Fibroblast of mammary gland (primary cell): Measurements from ENCODE around the gene PAPPA2.

ENCODE experiments used
- DNase-seq: peaks from one replicate; pipeline ENCODE4 v3.0.0-alpha.2; 2010; ENCODE audit warnings: low read depth
- H3K4me3 ChIP-seq: 2 replicates; pipeline ENCODE4 v1.5.1; 2011; ENCODE audit warnings: low read depth, mild to moderate bottlenecking, low read length, moderate library complexity; ENCODE audit not compliant: control insufficient read depth
- TF ChIP-seq, protein P1 (sequence below): conservative IDR thresholded peaks from 2 replicates; pipeline ENCODE4 v1.5.1; 2011; ENCODE audit warnings: low read depth, low read length, inconsistent platforms; ENCODE audit not compliant: control insufficient read depth, insufficient read depth

Gene PAPPA2

DNA sequence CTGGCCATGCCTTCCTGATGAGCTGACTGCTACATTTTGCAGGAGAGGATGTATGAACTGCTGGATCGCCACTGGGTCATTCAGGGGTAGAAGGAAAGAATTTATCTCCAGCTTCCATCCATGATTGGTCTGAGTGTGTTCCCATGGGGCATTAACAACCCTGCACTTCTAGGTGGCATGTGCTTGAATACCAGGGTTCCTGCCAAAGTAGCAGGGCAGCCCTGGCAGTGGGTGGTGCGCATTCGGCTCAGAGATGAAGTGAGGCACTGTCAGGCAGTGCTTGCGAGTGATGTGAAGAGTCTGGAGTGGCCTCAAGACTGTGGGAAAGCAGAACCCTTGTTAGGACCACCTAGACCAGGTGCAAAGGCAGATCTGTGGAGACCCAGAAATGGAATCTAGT, 406.6 kb downstream of the PAPPA2 start:
- TF ChIP-seq, protein P1, sequence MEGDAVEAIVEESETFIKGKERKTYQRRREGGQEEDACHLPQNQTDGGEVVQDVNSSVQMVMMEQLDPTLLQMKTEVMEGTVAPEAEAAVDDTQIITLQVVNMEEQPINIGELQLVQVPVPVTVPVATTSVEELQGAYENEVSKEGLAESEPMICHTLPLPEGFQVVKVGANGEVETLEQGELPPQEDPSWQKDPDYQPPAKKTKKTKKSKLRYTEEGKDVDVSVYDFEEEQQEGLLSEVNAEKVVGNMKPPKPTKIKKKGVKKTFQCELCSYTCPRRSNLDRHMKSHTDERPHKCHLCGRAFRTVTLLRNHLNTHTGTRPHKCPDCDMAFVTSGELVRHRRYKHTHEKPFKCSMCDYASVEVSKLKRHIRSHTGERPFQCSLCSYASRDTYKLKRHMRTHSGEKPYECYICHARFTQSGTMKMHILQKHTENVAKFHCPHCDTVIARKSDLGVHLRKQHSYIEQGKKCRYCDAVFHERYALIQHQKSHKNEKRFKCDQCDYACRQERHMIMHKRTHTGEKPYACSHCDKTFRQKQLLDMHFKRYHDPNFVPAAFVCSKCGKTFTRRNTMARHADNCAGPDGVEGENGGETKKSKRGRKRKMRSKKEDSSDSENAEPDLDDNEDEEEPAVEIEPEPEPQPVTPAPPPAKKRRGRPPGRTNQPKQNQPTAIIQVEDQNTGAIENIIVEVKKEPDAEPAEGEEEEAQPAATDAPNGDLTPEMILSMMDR = no peak
- no peak overlapping the region for H3K4me3 ChIP-seq
- DNase-seq = no peak

DNA sequence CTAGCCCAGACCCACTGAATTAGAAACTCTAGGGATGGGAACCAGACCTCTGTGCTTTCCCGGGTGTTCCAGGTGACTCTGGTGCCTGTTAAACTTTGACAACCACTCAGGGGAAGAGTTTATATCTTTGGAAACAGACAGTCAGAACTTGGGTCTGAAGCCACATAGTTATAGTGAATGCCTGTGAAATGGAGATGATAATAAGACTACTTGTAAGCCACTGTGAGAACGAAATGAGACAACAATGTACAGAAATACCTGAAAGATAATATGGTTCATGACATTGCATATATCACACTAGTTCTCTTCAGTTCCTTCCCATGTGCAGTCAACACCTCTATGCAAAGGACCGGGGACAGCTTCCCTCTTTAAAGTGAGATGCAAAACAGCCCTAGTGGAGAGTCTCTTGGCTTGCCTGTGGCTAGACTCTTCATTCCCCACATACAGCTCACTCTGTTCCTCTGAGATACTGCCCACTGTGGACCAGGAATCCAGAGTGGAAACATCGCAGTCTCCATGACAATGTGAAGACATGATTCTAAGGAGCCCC, 414.1 kb downstream of the PAPPA2 start:
- TF ChIP-seq, protein P1 = no peak
- no peak for DNase-seq
- no peak overlapping the region for H3K4me3 ChIP-seq

- H3K4me3 ChIP-seq = no peak overlapping the region
- TF ChIP-seq, protein P1 = no peak
Observed at GRCh38 chr1:176877557-176877956, 414.6 kb downstream of the PAPPA2 start.

DNA sequence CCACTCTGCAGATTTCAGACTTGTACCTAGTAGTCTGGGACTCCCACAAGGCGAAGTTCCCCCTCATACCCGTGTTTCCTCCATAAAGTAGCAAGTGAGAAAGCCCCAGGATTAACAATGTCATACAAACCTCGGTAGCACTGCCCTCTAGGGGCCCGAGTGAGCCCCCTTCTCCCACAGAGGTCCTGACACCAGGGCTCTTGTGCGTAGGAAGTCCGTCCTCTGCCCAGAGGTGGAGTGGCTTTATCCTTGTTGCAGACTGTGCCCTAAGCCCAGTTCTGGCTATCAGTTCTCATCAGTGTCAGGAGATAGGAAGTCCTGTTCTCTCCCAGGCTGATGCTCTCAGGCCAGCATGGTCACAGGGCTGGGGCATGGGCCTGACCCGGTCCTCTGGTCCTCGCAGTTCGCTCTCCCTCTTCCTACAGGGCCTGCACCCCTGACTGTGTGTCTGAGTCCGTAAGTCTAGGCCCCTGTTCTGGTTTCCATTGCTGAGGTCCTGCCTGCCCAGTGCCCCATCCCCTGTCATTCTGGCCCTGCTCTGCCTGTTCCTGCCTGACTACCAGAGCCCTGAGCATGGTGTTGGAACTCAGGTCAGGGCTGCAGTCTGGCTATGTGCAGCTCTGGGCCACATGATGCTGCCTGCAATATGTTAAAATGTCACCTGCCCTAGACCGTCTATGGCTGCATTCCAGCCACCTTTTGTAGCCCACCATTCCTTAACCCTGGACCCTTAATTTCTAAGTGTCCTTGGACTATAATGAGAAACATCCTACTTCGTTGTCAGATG, 416.0 kb downstream of the PAPPA2 start:
- no peak overlapping the region for H3K4me3 ChIP-seq
- TF ChIP-seq, protein P1 = no peak
- DNase-seq = no peak

More at GRCh38 chr1:176877557-176877956, 414.6 kb downstream of the PAPPA2 start:
- no peak for DNase-seq

- no peak overlapping the region for H3K4me3 ChIP-seq
- DNase-seq = no peak
- TF ChIP-seq, protein P1 = no peak
Observed at GRCh38 chr1:176879784-176880620, 417.0 kb downstream of the PAPPA2 start.

GRCh38 chr1:176880955-176881595, 418.1 kb downstream of the PAPPA2 start:
- TF ChIP-seq, protein P1 = peak; percentile 81
- H3K4me3 ChIP-seq = no peak overlapping the region
- DNase-seq = peak; percentile 75
